HUES48 (cell line): ENCODE data around the gene IL1F10.
"Not testable (repeated sequence)": the region's sequence is repeated elsewhere in the genome, so short reads cannot be mapped to it uniquely, and the experiment has no call there.

Experiments
- H3K27ac ChIP-seq: one replicate; pipeline ENCODE4 v1.7.0; 2013; ENCODE audit warnings: low read depth, low read length, inconsistent platforms
- H3K27me3 ChIP-seq: 2 replicates; pipeline ENCODE4 v1.6.1; 2013; ENCODE audit warnings: mild to moderate bottlenecking, low read length; ENCODE audit not compliant: control insufficient read depth, insufficient read depth
- H3K36me3 ChIP-seq: 2 replicates; pipeline ENCODE4 v1.6.1; 2013; ENCODE audit warnings: low read length; ENCODE audit not compliant: control insufficient read depth, insufficient read depth
- H3K4me1 ChIP-seq: 2 replicates; pipeline ENCODE4 v1.6.1; 2013; ENCODE audit warnings: mild to moderate bottlenecking, low read length; ENCODE audit not compliant: control insufficient read depth, insufficient read depth
- H3K4me3 ChIP-seq: 2 replicates; pipeline ENCODE4 v1.5.1; 2013; ENCODE audit warnings: mild to moderate bottlenecking, low read depth, low read length
- H3K9ac ChIP-seq: 2 replicates; pipeline ENCODE4 v1.6.1; 2013; ENCODE audit warnings: mild to moderate bottlenecking, low read depth, low read length, moderate library complexity
- H3K9me3 ChIP-seq: 2 replicates; pipeline ENCODE4 v1.6.1; 2013; ENCODE audit warnings: low read length; ENCODE audit not compliant: control insufficient read depth, insufficient read depth

IL1F10 gene

GRCh38 chr2:113096306-113096705, 28.5 kb downstream of the IL1F10 start:
- H3K4me1 ChIP-seq, H3K4me3 ChIP-seq, H3K27ac ChIP-seq, H3K36me3 ChIP-seq, H3K9ac ChIP-seq, H3K27me3 ChIP-seq: not testable (repeated sequence)
- H3K9me3 ChIP-seq, result peaks cover 16% of the 10 kb centered on the region

- peaks cover 16% of the 10 kb centered on the region for H3K9me3 ChIP-seq
- H3K27me3 ChIP-seq, H3K27ac ChIP-seq, H3K4me3 ChIP-seq, H3K36me3 ChIP-seq, H3K4me1 ChIP-seq, H3K9ac ChIP-seq: not testable (repeated sequence)
Observed at GRCh38 chr2:113096842-113097618, 29.3 kb downstream of the IL1F10 start.

- Histone ChIP-seq H3K4me1 (no peaks in the 10 kb centered on the region), H3K9ac (no peak overlapping the region), H3K27me3 (no peaks in the 10 kb centered on the region), H3K4me3 (no peak overlapping the region), H3K36me3 (no peaks in the 10 kb centered on the region), H3K9me3 (peaks cover 16% of the 10 kb centered on the region), H3K27ac (no peak overlapping the region)
Observed at GRCh38 chr2:113098041-113098440, 30.3 kb downstream of the IL1F10 start.

GRCh38 chr2:113098532-113098931, 30.8 kb downstream of the IL1F10 start:
- H3K9ac ChIP-seq, result no peak overlapping the region
- no peak overlapping the region for H3K4me3 ChIP-seq
- H3K27ac ChIP-seq, result no peak overlapping the region

GRCh38 chr2:113102133-113102532, 34.4 kb downstream of the IL1F10 start:
- no peaks in the 10 kb centered on the region for H3K27me3 ChIP-seq
- H3K27ac ChIP-seq, result no peak overlapping the region
- no peak overlapping the region for H3K9ac ChIP-seq
- H3K4me1 ChIP-seq, result no peaks in the 10 kb centered on the region
- peaks cover 15% of the 10 kb centered on the region for H3K9me3 ChIP-seq
- no peak overlapping the region for H3K4me3 ChIP-seq
- no peaks in the 10 kb centered on the region for H3K36me3 ChIP-seq

More at GRCh38 chr2:113098532-113098931, 30.8 kb downstream of the IL1F10 start:
- Histone ChIP-seq H3K27me3 (no peaks in the 10 kb centered on the region), H3K4me1 (no peaks in the 10 kb centered on the region), H3K9me3 (peaks cover 16% of the 10 kb centered on the region), H3K36me3 (no peaks in the 10 kb centered on the region)

- H3K27ac ChIP-seq, result no peak overlapping the region
- no peaks in the 10 kb centered on the region for H3K36me3 ChIP-seq
- no peak overlapping the region for H3K9ac ChIP-seq
- no peak overlapping the region for H3K4me3 ChIP-seq
- H3K27me3 ChIP-seq, result no peaks in the 10 kb centered on the region
- H3K9me3 ChIP-seq, result peaks cover 7% of the 10 kb centered on the region
- H3K4me1 ChIP-seq, result no peaks in the 10 kb centered on the region
Observed at GRCh38 chr2:113103277-113103676, 35.5 kb downstream of the IL1F10 start.

GRCh38 chr2:113104054-113104611, 36.4 kb downstream of the IL1F10 start:
- Histone ChIP-seq H3K9ac (no peak overlapping the region), H3K4me3 (no peak overlapping the region), H3K27ac (no peak overlapping the region), H3K36me3 (no peaks in the 10 kb centered on the region), H3K4me1 (no peaks in the 10 kb centered on the region), H3K9me3 (peaks cover 4% of the 10 kb centered on the region), H3K27me3 (no peaks in the 10 kb centered on the region)

- no peak overlapping the region for H3K4me3 ChIP-seq
- no peaks in the 10 kb centered on the region for H3K27me3 ChIP-seq
- no peaks in the 10 kb centered on the region for H3K4me1 ChIP-seq
- H3K36me3 ChIP-seq, result no peaks in the 10 kb centered on the region
- H3K27ac ChIP-seq, result no peak overlapping the region
- H3K9ac ChIP-seq, result no peak overlapping the region
- H3K9me3 ChIP-seq, result no peaks in the 10 kb centered on the region
Observed at GRCh38 chr2:113105047-113105785, 37.4 kb downstream of the IL1F10 start.

- no peaks in the 10 kb centered on the region for H3K9me3 ChIP-seq
- H3K9ac ChIP-seq, result no peak overlapping the region
- H3K27me3 ChIP-seq, result no peaks in the 10 kb centered on the region
- H3K4me1 ChIP-seq, result peaks cover 8% of the 10 kb centered on the region
- no peak overlapping the region for H3K27ac ChIP-seq
- H3K4me3 ChIP-seq, result no peak overlapping the region
- H3K36me3 ChIP-seq, result no peaks in the 10 kb centered on the region
Observed at GRCh38 chr2:113111121-113111520, 43.4 kb downstream of the IL1F10 start.

- peaks cover 8% of the 10 kb centered on the region for H3K4me1 ChIP-seq
- no peak overlapping the region for H3K9ac ChIP-seq
- H3K4me3 ChIP-seq, result no peak overlapping the region
- no peaks in the 10 kb centered on the region for H3K9me3 ChIP-seq
- no peak overlapping the region for H3K27ac ChIP-seq
- H3K27me3 ChIP-seq, result no peaks in the 10 kb centered on the region
- H3K36me3 ChIP-seq, result no peaks in the 10 kb centered on the region
Observed at GRCh38 chr2:113111823-113112287, 44.1 kb downstream of the IL1F10 start.

- no peak overlapping the region for H3K4me3 ChIP-seq
- H3K9ac ChIP-seq, result no peak overlapping the region
- H3K9me3 ChIP-seq, result no peaks in the 10 kb centered on the region
- no peaks in the 10 kb centered on the region for H3K27me3 ChIP-seq
- H3K27ac ChIP-seq, result no peak overlapping the region
- H3K36me3 ChIP-seq, result no peaks in the 10 kb centered on the region
- peaks cover 8% of the 10 kb centered on the region for H3K4me1 ChIP-seq
Observed at GRCh38 chr2:113112441-113112840, 44.7 kb downstream of the IL1F10 start.
